ENCODE results near the gene C3. TPM values are rescaled to one million over a fixed set of nuclear protein-coding genes. Genes with fewer than 3 reads are reported as not detected.

The C3 gene
- total RNA-seq, 2 experiments from 2014 or later = 0.34 to 1.1 TPM

DNA sequence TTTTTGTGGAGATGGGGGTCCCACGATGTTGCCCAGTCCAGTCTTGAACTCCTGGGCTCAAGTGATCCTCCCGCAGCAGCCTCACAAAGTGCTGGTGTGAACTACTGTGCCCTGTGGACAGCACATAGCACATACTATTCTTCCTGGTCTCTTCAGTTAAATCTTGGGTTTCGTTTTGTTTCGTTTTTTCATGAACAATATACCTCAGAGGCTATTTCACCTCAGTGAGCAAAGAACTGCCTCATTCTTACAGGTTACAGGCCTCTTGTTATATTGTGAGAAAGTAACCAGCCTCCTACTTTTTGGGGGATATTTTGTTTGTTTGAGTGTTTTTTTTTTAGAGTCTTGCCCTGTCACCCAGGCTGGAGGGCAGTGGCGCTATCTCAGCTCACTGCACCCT is 1.3 kb upstream of the C3 start:
- H3K4me3 Mint-ChIP-seq = no peak overlapping the region
- ChIA-PET POLR2A (no interaction called here), CTCF (no interaction called here)
- no peak for TF ChIP-seq CTCF (IDR thresholded peaks at IDR 0.05)
- no peaks in the 10 kb centered on the region for H3K9me3 Mint-ChIP-seq
- no peaks in the 10 kb centered on the region for H3K36me3 Mint-ChIP-seq (ENCODE audit: low read depth)
- no peak overlapping the region for H3K27ac Mint-ChIP-seq
- H3K27me3 Mint-ChIP-seq = no peaks in the 10 kb centered on the region
- intact Hi-C loops (cut with micrococcal nuclease) = no loop called here
- peaks cover 19% of the 10 kb centered on the region for H3K4me1 Mint-ChIP-seq (ENCODE audit: low read depth)
- DNase-seq (no peak), ATAC-seq (no peak)

DNA sequence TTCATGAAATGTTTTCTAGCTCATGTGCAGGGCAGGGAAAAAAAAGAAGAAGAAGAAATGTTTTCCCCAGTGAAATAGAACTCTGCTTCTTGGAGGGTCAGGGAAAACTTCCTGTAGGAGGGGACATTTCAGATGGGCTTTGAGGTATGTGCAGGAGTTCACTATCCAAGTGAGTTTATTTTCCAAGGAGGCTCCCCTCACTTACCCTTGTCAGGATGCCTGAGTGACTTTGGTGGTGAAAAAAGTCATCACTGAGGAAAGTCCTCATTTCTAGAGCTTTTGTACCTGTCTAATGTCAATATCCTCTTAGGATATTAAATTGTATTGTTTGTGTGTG is 656 bp upstream of the C3 start:
- H3K27ac Mint-ChIP-seq = no peak overlapping the region
- no peak for TF ChIP-seq CTCF (IDR thresholded peaks at IDR 0.05)
- intact Hi-C loops (cut with micrococcal nuclease) = no loop called here
- H3K4me3 Mint-ChIP-seq = no peak overlapping the region
- ChIA-PET POLR2A (interaction anchor here (1.1 kb wide), 1 partner anchor 10 kb away, joined by 3 read pairs; no protein-coding TSS in a partner anchor), CTCF (no interaction called here)
- H3K4me1 Mint-ChIP-seq (ENCODE audit: low read depth) = peaks cover 19% of the 10 kb centered on the region
- H3K9me3 Mint-ChIP-seq = no peaks in the 10 kb centered on the region
- DNase-seq = no peak
- H3K36me3 Mint-ChIP-seq (ENCODE audit: low read depth) = no peaks in the 10 kb centered on the region
- no peak for ATAC-seq
- no peaks in the 10 kb centered on the region for H3K27me3 Mint-ChIP-seq

DNA sequence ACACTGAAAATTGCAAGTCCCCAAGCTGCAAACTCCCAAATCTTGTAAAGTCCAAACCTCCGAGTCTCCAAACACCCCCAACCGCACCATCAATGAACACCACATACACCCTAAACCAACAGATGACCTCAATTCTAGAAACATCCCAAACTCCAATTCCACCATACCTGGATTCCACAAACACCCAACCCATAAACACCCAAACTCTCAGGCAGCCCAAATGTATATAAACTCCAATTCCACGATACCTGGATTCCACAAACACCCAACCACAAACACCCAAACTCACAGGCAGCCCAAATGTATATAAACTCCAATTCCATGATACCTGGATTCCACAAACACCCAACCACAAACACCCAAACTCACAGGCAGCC is 470 bp downstream of the C3 start:
- Mint-ChIP-seq H3K36me3 (ENCODE audit: low read depth) (no peaks in the 10 kb centered on the region), H3K27me3 (no peaks in the 10 kb centered on the region), H3K4me1 (ENCODE audit: low read depth) (peaks cover 16% of the 10 kb centered on the region), H3K4me3 (no peak overlapping the region), H3K27ac (no peak overlapping the region), H3K9me3 (no peaks in the 10 kb centered on the region)
- intact Hi-C loops (cut with micrococcal nuclease) = no loop called here
- POLR2A ChIA-PET = no interaction called here
- no peak for DNase-seq
- ATAC-seq = no peak
- TF ChIP-seq CTCF (IDR thresholded peaks at IDR 0.05) = no peak
- CTCF ChIA-PET = no interaction called here

DNA sequence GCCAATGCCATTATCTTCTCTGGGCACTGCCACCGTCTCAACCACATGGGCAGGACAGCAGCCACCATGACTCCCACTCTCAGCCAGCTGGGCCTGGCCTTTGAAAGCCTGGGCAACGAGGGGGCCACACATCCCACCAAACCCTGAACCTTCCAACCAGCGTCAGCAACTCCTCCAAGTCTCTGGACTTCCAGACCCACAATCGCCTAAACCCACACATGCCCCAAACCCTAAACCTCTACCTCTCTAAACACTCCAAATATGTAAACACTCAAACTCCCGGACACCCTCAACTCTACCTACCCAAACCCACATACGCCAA is 949 bp downstream of the C3 start:
- ATAC-seq = no peak
- ChIA-PET CTCF (no interaction called here), POLR2A (no interaction called here)
- TF ChIP-seq CTCF (IDR thresholded peaks at IDR 0.05) = no peak
- no peak overlapping the region for H3K27ac Mint-ChIP-seq
- H3K27me3 Mint-ChIP-seq = no peaks in the 10 kb centered on the region
- intact Hi-C loops (cut with micrococcal nuclease) = no loop called here
- peaks cover 16% of the 10 kb centered on the region for H3K4me1 Mint-ChIP-seq (ENCODE audit: low read depth)
- no peaks in the 10 kb centered on the region for H3K9me3 Mint-ChIP-seq
- no peak overlapping the region for H3K4me3 Mint-ChIP-seq
- no peak for DNase-seq
- H3K36me3 Mint-ChIP-seq (ENCODE audit: low read depth) = no peaks in the 10 kb centered on the region

- DNase-seq (peak; percentile 57), ATAC-seq (peak; percentile 84)
- no peak for TF ChIP-seq CTCF (IDR thresholded peaks at IDR 0.05)
- Mint-ChIP-seq H3K27me3 (no peaks in the 10 kb centered on the region), H3K9me3 (no peaks in the 10 kb centered on the region), H3K4me3 (no peak overlapping the region), H3K27ac (no peak overlapping the region), H3K4me1 (ENCODE audit: low read depth) (peaks cover 16% of the 10 kb centered on the region), H3K36me3 (ENCODE audit: low read depth) (no peaks in the 10 kb centered on the region)
- intact Hi-C loops (cut with micrococcal nuclease) = no loop called here
- CTCF ChIA-PET = interaction anchor here (0.7 kb wide), 1 partner anchor 86 kb away, joined by 3 read pairs; no protein-coding TSS in a partner anchor
- POLR2A ChIA-PET = no interaction called here
Observed at GRCh38 chr19:6718741-6719539, 1.5 kb downstream of the C3 start.
